ENCODE measurements around the gene POTEI. TPM values are rescaled to one million over a fixed set of nuclear protein-coding genes. Genes with fewer than 3 reads are reported as not detected.
"Not testable (repeated sequence)": the region's sequence is repeated elsewhere in the genome, so short reads cannot be mapped to it uniquely, and the experiment has no call there.

The POTEI gene
- under 0.01 TPM for total RNA-seq

- H3K4me1 ChIP-seq (ENCODE audit: insufficient read depth, low read length); H3K27me3 ChIP-seq (ENCODE audit: insufficient read depth, low read length); H3K4me3 ChIP-seq (ENCODE audit: low read length); H3K9me3 ChIP-seq (ENCODE audit: low read depth, low read length): not testable (repeated sequence)
Observed at GRCh38 chr2:130509228-130509627, at the start of gene POTEI. POTEI (minus strand) TSS chr2:130509328; CDS start chr2:130509235, 93 bp downstream.

GRCh38 chr2:130556441-130556840 lies 47.3 kb upstream of the POTEI start:
- not testable (repeated sequence) for H3K4me1 ChIP-seq (ENCODE audit: insufficient read depth, low read length); H3K9me3 ChIP-seq (ENCODE audit: low read depth, low read length); H3K4me3 ChIP-seq (ENCODE audit: low read length)

DNA sequence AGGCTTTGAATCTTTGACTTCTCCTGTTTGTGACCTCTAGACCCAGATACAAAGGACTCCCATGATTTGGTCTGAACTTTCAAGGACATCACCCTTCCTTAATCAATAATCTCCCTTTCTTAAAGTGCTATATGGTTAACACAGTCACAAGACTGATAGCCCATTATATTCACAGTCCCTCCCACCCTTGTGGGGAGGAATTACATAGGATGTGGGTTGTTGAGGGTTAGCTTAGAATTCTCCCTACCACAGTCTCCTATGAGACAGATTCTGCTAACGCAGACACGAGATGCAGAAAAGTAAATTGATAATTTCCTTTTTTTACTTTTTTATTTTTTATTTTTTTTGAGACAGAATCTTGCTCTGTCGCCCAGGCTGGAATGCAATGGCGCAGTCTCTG lies 45.0 kb upstream of the POTEI start:
- not testable (repeated sequence) for H3K27me3 ChIP-seq (ENCODE audit: insufficient read depth, low read length); H3K4me1 ChIP-seq (ENCODE audit: insufficient read depth, low read length); H3K4me3 ChIP-seq (ENCODE audit: low read length); H3K9me3 ChIP-seq (ENCODE audit: low read depth, low read length)

More at GRCh38 chr2:130556441-130556840, 47.3 kb upstream of the POTEI start:
- H3K27me3 ChIP-seq (ENCODE audit: insufficient read depth, low read length): not testable (repeated sequence)

GRCh38 chr2:130549475-130549874 lies 40.3 kb upstream of the POTEI start:
- H3K9me3 ChIP-seq (ENCODE audit: low read depth, low read length); H3K4me1 ChIP-seq (ENCODE audit: insufficient read depth, low read length); H3K4me3 ChIP-seq (ENCODE audit: low read length); H3K27me3 ChIP-seq (ENCODE audit: insufficient read depth, low read length): not testable (repeated sequence)

GRCh38 chr2:130548418-130548817 lies 39.3 kb upstream of the POTEI start:
- H3K4me3 ChIP-seq (ENCODE audit: low read length); H3K4me1 ChIP-seq (ENCODE audit: insufficient read depth, low read length); H3K9me3 ChIP-seq (ENCODE audit: low read depth, low read length); H3K27me3 ChIP-seq (ENCODE audit: insufficient read depth, low read length): not testable (repeated sequence)

- H3K27me3 ChIP-seq (ENCODE audit: insufficient read depth, low read length); H3K4me3 ChIP-seq (ENCODE audit: low read length); H3K4me1 ChIP-seq (ENCODE audit: insufficient read depth, low read length); H3K9me3 ChIP-seq (ENCODE audit: low read depth, low read length): not testable (repeated sequence)
Observed at GRCh38 chr2:130544978-130545377, 35.9 kb upstream of the POTEI start.

DNA sequence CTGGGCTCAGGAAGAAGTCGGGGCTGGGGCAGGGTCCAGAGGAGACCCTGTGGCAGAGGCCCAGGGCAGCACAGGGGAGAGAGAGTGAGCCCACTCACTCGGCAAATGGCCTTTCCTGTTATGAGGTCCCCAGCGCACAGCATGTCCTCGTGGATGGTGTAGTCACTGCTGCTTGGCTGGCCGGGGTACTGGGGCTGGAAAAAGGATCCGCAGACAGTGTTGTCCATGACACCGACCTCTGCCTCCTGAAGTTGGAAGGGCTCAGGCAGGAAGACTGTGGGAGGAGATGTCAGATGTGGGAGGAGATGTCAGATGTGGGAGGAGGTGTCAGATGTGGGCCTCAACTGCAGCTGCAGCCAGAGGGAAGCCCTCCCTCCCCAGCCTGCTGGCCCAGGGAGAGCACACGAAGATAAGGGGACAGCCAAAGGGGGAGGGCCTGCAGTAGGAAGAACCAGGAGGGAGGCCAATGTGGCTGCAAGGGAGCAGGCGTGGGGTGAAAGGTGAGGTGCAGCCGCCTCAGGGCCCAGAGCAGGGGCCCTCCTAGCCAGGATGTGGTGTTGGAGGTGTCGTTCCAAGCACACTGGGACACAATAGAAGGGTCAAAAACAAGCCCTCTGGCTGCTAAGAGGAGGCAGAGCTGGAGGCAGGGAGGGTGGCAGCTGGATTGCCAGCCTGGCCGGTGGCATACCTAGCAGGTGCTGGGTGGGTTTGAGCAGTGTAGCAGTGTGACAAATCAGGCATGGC lies 34.8 kb upstream of the POTEI start:
- not testable (repeated sequence) for H3K9me3 ChIP-seq (ENCODE audit: low read depth, low read length); H3K4me3 ChIP-seq (ENCODE audit: low read length); H3K4me1 ChIP-seq (ENCODE audit: insufficient read depth, low read length); H3K27me3 ChIP-seq (ENCODE audit: insufficient read depth, low read length)

DNA sequence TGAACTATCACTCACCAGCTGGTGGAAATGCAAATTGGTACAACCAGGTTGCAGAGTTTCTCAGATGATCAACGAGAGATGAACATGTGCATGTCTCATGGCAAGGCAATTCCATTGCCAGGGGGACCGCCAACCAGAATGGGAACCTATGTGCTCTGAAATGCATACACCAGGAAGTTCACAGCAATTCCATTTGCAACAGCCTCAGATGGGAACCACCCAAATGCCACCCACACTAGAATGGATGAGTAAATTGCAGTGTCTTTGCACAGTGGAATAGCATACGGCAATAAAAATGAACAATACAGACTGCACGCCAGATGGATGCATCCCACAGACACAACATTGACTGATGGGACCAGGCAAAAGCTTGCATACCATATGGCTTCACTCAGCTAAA lies 33.7 kb upstream of the POTEI start:
- not testable (repeated sequence) for H3K9me3 ChIP-seq (ENCODE audit: low read depth, low read length); H3K4me3 ChIP-seq (ENCODE audit: low read length); H3K4me1 ChIP-seq (ENCODE audit: insufficient read depth, low read length); H3K27me3 ChIP-seq (ENCODE audit: insufficient read depth, low read length)

GRCh38 chr2:130538271-130538670 lies 29.1 kb upstream of the POTEI start:
- not testable (repeated sequence) for H3K27me3 ChIP-seq (ENCODE audit: insufficient read depth, low read length); H3K4me3 ChIP-seq (ENCODE audit: low read length); H3K4me1 ChIP-seq (ENCODE audit: insufficient read depth, low read length); H3K9me3 ChIP-seq (ENCODE audit: low read depth, low read length)

DNA sequence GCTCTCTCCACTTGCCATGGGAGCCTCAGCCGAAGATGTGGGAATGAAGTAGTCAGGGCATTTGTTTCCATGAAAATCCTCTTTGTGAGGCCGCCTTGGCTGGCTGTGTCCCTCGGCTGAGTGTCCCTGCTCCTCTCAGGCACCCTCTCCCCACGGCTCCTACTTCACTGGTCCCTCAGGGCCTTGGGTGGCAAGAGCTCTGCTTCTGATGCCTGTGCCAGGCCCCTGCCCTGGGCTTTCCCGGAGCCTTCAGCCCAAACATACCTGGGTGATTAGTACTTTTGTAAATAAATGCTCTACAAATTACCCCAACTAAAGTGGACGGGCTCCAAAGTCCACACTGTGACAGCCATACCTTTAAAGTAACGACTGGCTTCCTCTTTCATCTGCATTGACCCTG lies 27.5 kb upstream of the POTEI start:
- H3K27me3 ChIP-seq (ENCODE audit: insufficient read depth, low read length); H3K9me3 ChIP-seq (ENCODE audit: low read depth, low read length); H3K4me3 ChIP-seq (ENCODE audit: low read length); H3K4me1 ChIP-seq (ENCODE audit: insufficient read depth, low read length): not testable (repeated sequence)

- not testable (repeated sequence) for H3K4me1 ChIP-seq (ENCODE audit: insufficient read depth, low read length); H3K4me3 ChIP-seq (ENCODE audit: low read length); H3K9me3 ChIP-seq (ENCODE audit: low read depth, low read length); H3K27me3 ChIP-seq (ENCODE audit: insufficient read depth, low read length)
Observed at GRCh38 chr2:130531672-130532071, 22.5 kb upstream of the POTEI start.

- H3K4me1 ChIP-seq (ENCODE audit: insufficient read depth, low read length); H3K9me3 ChIP-seq (ENCODE audit: low read depth, low read length); H3K4me3 ChIP-seq (ENCODE audit: low read length); H3K27me3 ChIP-seq (ENCODE audit: insufficient read depth, low read length): not testable (repeated sequence)
Observed at GRCh38 chr2:130531225-130531624, 22.1 kb upstream of the POTEI start.

- H3K27me3 ChIP-seq (ENCODE audit: insufficient read depth, low read length); H3K4me3 ChIP-seq (ENCODE audit: low read length); H3K9me3 ChIP-seq (ENCODE audit: low read depth, low read length); H3K4me1 ChIP-seq (ENCODE audit: insufficient read depth, low read length): not testable (repeated sequence)
Observed at GRCh38 chr2:130530212-130530611, 21.1 kb upstream of the POTEI start.

DNA sequence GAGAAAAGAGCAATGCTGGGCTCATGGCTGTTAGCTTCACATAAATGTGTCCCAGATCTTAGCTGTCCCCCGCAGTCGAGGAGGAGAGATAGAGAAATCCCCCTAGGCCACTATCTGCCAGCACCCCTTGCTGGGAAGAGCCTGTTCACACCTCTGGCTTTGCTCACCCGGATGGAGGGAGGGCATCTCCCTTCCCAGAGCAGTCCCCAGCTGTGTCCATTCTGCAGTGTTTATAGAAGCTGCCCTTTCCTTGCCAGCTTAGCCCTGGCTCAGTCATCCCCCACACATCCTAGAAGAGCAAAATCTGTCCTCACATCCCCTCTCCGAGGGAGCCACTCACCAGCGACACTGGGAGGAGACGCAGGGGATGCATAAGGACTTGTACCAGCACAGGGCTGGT lies 20.4 kb upstream of the POTEI start:
- H3K4me1 ChIP-seq (ENCODE audit: insufficient read depth, low read length); H3K27me3 ChIP-seq (ENCODE audit: insufficient read depth, low read length); H3K9me3 ChIP-seq (ENCODE audit: low read depth, low read length); H3K4me3 ChIP-seq (ENCODE audit: low read length): not testable (repeated sequence)

- not testable (repeated sequence) for H3K4me1 ChIP-seq (ENCODE audit: insufficient read depth, low read length); H3K4me3 ChIP-seq (ENCODE audit: low read length); H3K9me3 ChIP-seq (ENCODE audit: low read depth, low read length); H3K27me3 ChIP-seq (ENCODE audit: insufficient read depth, low read length)
Observed at GRCh38 chr2:130527365-130527967, 18.3 kb upstream of the POTEI start.

- H3K4me1 ChIP-seq (ENCODE audit: insufficient read depth, low read length); H3K9me3 ChIP-seq (ENCODE audit: low read depth, low read length); H3K4me3 ChIP-seq (ENCODE audit: low read length); H3K27me3 ChIP-seq (ENCODE audit: insufficient read depth, low read length): not testable (repeated sequence)
Observed at GRCh38 chr2:130522390-130522789, 13.3 kb upstream of the POTEI start.

Data from mononuclear cell (primary cell).